Common myeloid progenitor, CD34-positive (primary cell): ENCODE data around the gene CHST7.

ENCODE experiments used
- CTCF ChIA-PET: fragments of 350-600 bp; sonication (Branson Sonifier 250); formaldehyde crosslinking; loops from one replicate; lab custom pipeline; 2021; ENCODE audit warnings: antibody characterized with exemption; lab: Charles Lee
- POLR2A ChIA-PET: fragments of 350-600 bp; sonication (Branson Sonifier 250); formaldehyde crosslinking; loops from one replicate; lab custom pipeline; 2021; ENCODE audit warnings: antibody characterized with exemption; lab: Charles Lee
- DNase-seq, 3 donors: peaks; one replicate each; pipeline versions ENCODE4 v3.0.0 to v3.0.0-alpha.2; 2013
- H3K27ac ChIP-seq, 2 experiments: 1 replicate in 1 of 2; 2 replicates in 1 of 2; pipeline ENCODE4 v1.7.0; 2013; ENCODE audit warnings: inconsistent platforms in 2 of 2, low read length in 2 of 2, mild to moderate bottlenecking in 2 of 2, low read depth in 1 of 2, moderate library complexity in 1 of 2; ENCODE audit not compliant: severe bottlenecking in 2 of 2, insufficient read depth in 1 of 2, poor library complexity in 1 of 2
- H3K27me3 ChIP-seq, 5 experiments: replicated peaks in 2 of 5; 1 replicate in 3 of 5; 2 replicates in 2 of 5; pipeline versions ENCODE4 v1.6.1 to v1.7.0; 2013; ENCODE audit warnings: low read length in 4 of 5, mild to moderate bottlenecking in 2 of 5, moderate library complexity in 2 of 5, inconsistent platforms in 1 of 5; ENCODE audit not compliant: insufficient read depth in 5 of 5, control insufficient read depth in 4 of 5
- H3K36me3 ChIP-seq, 4 experiments: 1 replicate in 2 of 4; 2 replicates in 2 of 4; pipeline versions ENCODE4 v1.6.1 to v1.7.0; 2013; ENCODE audit warnings: low read length in 3 of 4, control low read depth in 1 of 4, mild to moderate bottlenecking in 1 of 4; ENCODE audit not compliant: control insufficient read depth in 4 of 4, insufficient read depth in 4 of 4
- H3K4me1 ChIP-seq, 4 experiments: 1 replicate in 3 of 4; 2 replicates in 1 of 4; pipeline versions ENCODE4 v1.6.1 to v1.7.1; 2013; ENCODE audit warnings: low read length in 3 of 4, mild to moderate bottlenecking in 3 of 4, control low read depth in 1 of 4, inconsistent platforms in 1 of 4, moderate library complexity in 1 of 4; ENCODE audit not compliant: control insufficient read depth in 4 of 4, insufficient read depth in 4 of 4; ENCODE audit errors: control extremely low read depth in 1 of 4
- H3K4me3 ChIP-seq, 7 experiments: 1 replicate in 4 of 7; 2 replicates in 3 of 7; pipeline versions ENCODE4 v1.5.1 to v1.7.0; 2013; ENCODE audit warnings: mild to moderate bottlenecking in 7 of 7, low read length in 6 of 7, moderate library complexity in 6 of 7, inconsistent platforms in 2 of 7, low read depth in 2 of 7, control low read depth in 1 of 7; ENCODE audit not compliant: insufficient read depth in 4 of 7, control insufficient read depth in 1 of 7; ENCODE audit errors: extremely low read depth in 1 of 7
- H3K9me3 ChIP-seq, 5 experiments: 1 replicate in 4 of 5; 2 replicates in 1 of 5; pipeline versions ENCODE4 v1.6.1 to v1.7.1; 2013; ENCODE audit warnings: low read length in 4 of 5, mild to moderate bottlenecking in 2 of 5, inconsistent platforms in 1 of 5, low read depth in 1 of 5, moderate library complexity in 1 of 5; ENCODE audit not compliant: control insufficient read depth in 4 of 5, insufficient read depth in 2 of 5; ENCODE audit errors: control extremely low read depth in 1 of 5
- whole genome bisulfite sequencing: methylation state at CpG from one replicate; pipeline ENCODE4 v1.1.5; 2013; ENCODE audit not compliant: insufficient coverage; 5-methylcytosine and 5-hydroxymethylcytosine counted together

The CHST7 gene

GRCh38 chrX:46587753-46588171 is 14.2 kb downstream of the CHST7 start:
- Histone ChIP-seq H3K27me3 (peaks cover 0 to 4% (median 0%) of the 10 kb centered on the region in 5 experiments), H3K36me3 (peaks cover 0 to 2% (median 0%) of the 10 kb centered on the region in 4 experiments), H3K9me3 (no peaks in the 10 kb centered on the region), H3K27ac (no peak overlapping the region), H3K4me1 (peaks cover 0 to 15% (median 10%) of the 10 kb centered on the region in 4 experiments), H3K4me3 (peak overlapping the region in 3 of 7 experiments; percentile 0 to 52 (median 8))
- POLR2A ChIA-PET = no interaction called here
- CTCF ChIA-PET = interaction anchor here (1.5 to 2.5 kb wide), 3 partner anchors 11 to 12 kb away, joined by 3 to 9 read pairs (median 8); no protein-coding TSS in a partner anchor
- 60% methylated on average over 4 of the region's 5 CpGs for WGBS
- peak in 2 of 3 donors; percentile 22 for DNase-seq

- Histone ChIP-seq H3K36me3 (peaks cover 0 to 2% (median 0%) of the 10 kb centered on the region in 4 experiments), H3K9me3 (no peaks in the 10 kb centered on the region), H3K27ac (no peak overlapping the region), H3K4me1 (peaks cover 0 to 15% (median 10%) of the 10 kb centered on the region in 4 experiments), H3K27me3 (peaks cover 0 to 4% (median 0%) of the 10 kb centered on the region in 5 experiments), H3K4me3 (peak overlapping the region in 4 of 7 experiments; percentile 0 to 52 (median 7))
- peak; percentile 11 to 47 (median 42) for DNase-seq
- POLR2A ChIA-PET = no interaction called here
- WGBS = 39% methylated on average over 4 of the region's 4 CpGs
- CTCF ChIA-PET = interaction anchor here (0.7 to 2.5 kb wide), 2 partner anchors 10 to 33 kb away, joined by 4 to 9 read pairs; no protein-coding TSS in a partner anchor
Observed at GRCh38 chrX:46588263-46588662, 14.7 kb downstream of the CHST7 start.

DNA sequence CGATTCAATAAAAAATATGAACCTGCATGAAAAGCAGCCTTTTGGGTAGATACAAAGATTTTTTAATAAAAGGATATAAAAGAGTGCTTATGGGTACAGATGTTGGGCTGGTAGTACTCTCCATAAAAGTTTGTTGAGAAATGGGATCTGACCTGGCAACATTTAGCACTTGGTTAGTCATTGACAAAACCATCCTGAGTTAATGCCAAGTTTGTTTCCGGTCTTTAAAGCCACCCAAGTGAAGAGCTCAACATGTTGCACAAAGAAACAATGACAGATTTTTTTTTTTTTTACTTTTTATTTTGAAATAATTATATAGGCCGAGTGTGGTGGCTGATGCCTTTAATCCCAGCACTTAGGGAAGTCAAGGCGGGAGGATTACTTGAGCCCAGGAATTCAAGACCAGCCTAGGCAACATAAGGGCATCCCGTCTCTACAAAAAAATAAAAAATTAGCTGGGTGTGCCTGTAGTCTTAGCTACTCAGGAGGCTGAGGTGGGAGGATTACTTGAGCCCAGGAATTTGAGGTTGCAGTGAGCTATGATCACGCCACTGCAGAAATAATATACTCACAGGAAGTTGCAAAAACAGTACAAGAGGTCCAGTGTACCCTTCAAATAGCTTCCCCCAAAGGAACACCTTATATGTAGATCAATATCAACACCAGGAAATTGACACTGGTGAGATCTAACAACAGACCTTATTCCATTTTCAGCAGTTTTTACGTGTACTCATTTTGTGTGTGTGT is 16.6 kb downstream of the CHST7 start:
- no peak for DNase-seq
- WGBS = 67% methylated on average over 1 of the region's 7 CpGs
- H3K9me3 ChIP-seq = no peaks in the 10 kb centered on the region
- H3K4me1 ChIP-seq = peaks cover 0 to 15% (median 10%) of the 10 kb centered on the region in 4 experiments
- ChIA-PET CTCF (interaction anchor here (0.6 to 1.1 kb wide), 3 partner anchors 8 to 329 kb away, joined by 3 read pairs; no protein-coding TSS in a partner anchor), POLR2A (interaction anchor here (0.6 kb wide), 1 partner anchor 753 kb away, joined by 6 read pairs; no protein-coding TSS in a partner anchor)
- H3K27me3 ChIP-seq = peaks cover 0 to 4% (median 0%) of the 10 kb centered on the region in 5 experiments
- H3K27ac ChIP-seq = no peak overlapping the region
- H3K4me3 ChIP-seq = no peak overlapping the region
- peaks cover 0 to 2% (median 0%) of the 10 kb centered on the region in 4 experiments for H3K36me3 ChIP-seq

- WGBS = 67% methylated on average over 1 of the region's 1 CpG
- DNase-seq = no peak
- POLR2A ChIA-PET = interaction anchor here (0.7 kb wide), 1 partner anchor 467 kb away, joined by 3 read pairs; no protein-coding TSS in a partner anchor
- CTCF ChIA-PET = no interaction called here
- H3K36me3 ChIP-seq = peaks cover 0 to 3% (median 1%) of the 10 kb centered on the region in 4 experiments
- no peak overlapping the region for H3K4me3 ChIP-seq
- H3K27ac ChIP-seq = no peak overlapping the region
- H3K9me3 ChIP-seq = no peaks in the 10 kb centered on the region
- peaks cover 0 to 4% (median 0%) of the 10 kb centered on the region in 4 experiments for H3K4me1 ChIP-seq
- peaks cover 0 to 5% (median 0%) of the 10 kb centered on the region in 5 experiments for H3K27me3 ChIP-seq
Observed at GRCh38 chrX:46595084-46595483, 21.5 kb downstream of the CHST7 start.

GRCh38 chrX:46597208-46597607 is 23.6 kb downstream of the CHST7 start:
- Histone ChIP-seq H3K36me3 (peaks cover 0 to 16% (median 8%) of the 10 kb centered on the region in 4 experiments), H3K27ac (no peak overlapping the region), H3K9me3 (no peaks in the 10 kb centered on the region), H3K4me3 (no peak overlapping the region), H3K4me1 (peaks cover 0 to 4% (median 0%) of the 10 kb centered on the region in 4 experiments), H3K27me3 (peaks cover 0 to 6% (median 0%) of the 10 kb centered on the region in 5 experiments)
- CTCF ChIA-PET = interaction anchor here (1.6 kb wide), 1 partner anchor 21 kb away, joined by 3 read pairs; no protein-coding TSS in a partner anchor
- 90% methylated on average over 2 of the region's 8 CpGs for WGBS
- POLR2A ChIA-PET = interaction anchor here (0.9 kb wide), 1 partner anchor 11 kb away, joined by 6 read pairs; no protein-coding TSS in a partner anchor
- DNase-seq = no peak

DNA sequence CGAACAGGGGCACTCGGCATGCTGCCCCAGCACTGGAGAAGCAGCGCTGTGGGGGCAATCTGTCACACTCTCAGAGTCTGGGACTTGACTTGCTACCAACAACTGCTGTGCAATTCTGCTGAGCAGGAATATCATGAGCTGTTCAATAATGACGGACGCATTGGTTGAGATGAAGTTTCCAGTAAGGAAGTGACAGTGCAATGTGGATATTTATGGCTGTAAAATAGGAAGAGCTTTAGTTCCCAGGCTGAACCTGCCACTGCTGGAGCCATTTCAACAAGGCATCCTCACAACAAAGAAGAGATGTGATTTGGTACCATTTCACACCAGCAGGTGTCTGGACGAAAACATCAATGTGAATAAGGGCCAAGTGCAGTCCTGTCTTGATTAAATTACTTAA is 24.2 kb downstream of the CHST7 start:
- no peak overlapping the region for H3K27ac ChIP-seq
- ChIA-PET POLR2A (interaction anchor here (0.9 kb wide), 1 partner anchor 11 kb away, joined by 6 read pairs; no protein-coding TSS in a partner anchor), CTCF (interaction anchor here (0.6 to 1.6 kb wide), 3 partner anchors 8 to 21 kb away, joined by 3 to 9 read pairs (median 3); no protein-coding TSS in a partner anchor)
- peaks cover 0 to 21% (median 8%) of the 10 kb centered on the region in 4 experiments for H3K36me3 ChIP-seq
- DNase-seq = no peak
- no peaks in the 10 kb centered on the region for H3K9me3 ChIP-seq
- WGBS = 64% methylated on average over 5 of the region's 6 CpGs
- peaks cover 0 to 6% (median 0%) of the 10 kb centered on the region in 5 experiments for H3K27me3 ChIP-seq
- H3K4me3 ChIP-seq = no peak overlapping the region
- peaks cover 0 to 4% (median 0%) of the 10 kb centered on the region in 4 experiments for H3K4me1 ChIP-seq
